Epidermal melanocyte (primary cell): ENCODE measurements around the gene PPP2R5A.

ENCODE experiments used
- DNase-seq: peaks from one replicate; pipeline ENCODE4 v3.0.0; 2011; ENCODE audit warnings: low spot score; ENCODE audit not compliant: insufficient read length

PPP2R5A gene

DNA sequence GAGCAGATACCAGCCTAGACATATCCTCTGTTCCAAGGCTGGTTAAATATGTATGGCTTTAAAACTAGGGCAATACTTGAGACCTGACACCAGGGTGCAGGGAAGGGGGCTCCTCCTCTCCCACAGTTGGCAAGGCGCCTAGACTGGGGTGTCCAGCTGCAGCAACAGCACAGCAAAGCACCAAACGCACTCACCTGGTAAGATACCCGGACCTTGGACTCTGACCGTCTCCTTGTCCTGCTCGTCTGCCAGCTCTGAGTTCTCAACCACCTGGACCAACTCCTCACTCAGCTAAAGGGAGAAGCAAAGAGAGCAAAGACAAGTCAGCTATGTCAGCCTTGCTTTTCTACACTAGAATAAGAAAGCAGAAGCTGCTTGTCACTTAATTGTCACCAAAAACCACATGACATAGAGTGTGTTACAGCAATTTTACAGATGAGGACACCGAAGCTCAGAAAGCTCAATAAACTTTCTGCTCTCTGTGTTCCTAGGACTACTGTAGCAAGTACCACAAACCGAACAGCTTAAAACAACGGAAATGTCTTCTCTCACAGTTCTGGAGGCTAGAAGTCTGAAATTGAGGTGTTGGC, 125.1 kb downstream of the PPP2R5A start:
- no peak for DNase-seq
